IMR-90 (cell line): ENCODE measurements around the gene AQP12B.

Experiments
- BHLHE40 ChIP-seq: fragments of 150-350 bp; IDR thresholded peaks from 2 replicates; pipeline ENCODE4 v1.6.1; 2016; ENCODE audit warnings: mild to moderate bottlenecking, low read depth, low read length
- CEBPB ChIP-seq: IDR thresholded peaks from 2 replicates; pipeline ENCODE4 v1.6.1; 2012; ENCODE audit warnings: low read depth, low read length, improper control_type of control experiment
- CHD1 ChIP-seq: IDR thresholded peaks from 2 replicates; pipeline ENCODE4 v1.6.1; 2012; ENCODE audit warnings: low read depth, low read length, improper control_type of control experiment
- FOS ChIP-seq: fragments of 150-350 bp; IDR thresholded peaks from 2 replicates; pipeline ENCODE4 v1.6.1; 2016; ENCODE audit warnings: low read depth, low read length
- MAFK ChIP-seq: IDR thresholded peaks from 2 replicates; pipeline ENCODE4 v1.6.1; 2012; ENCODE audit warnings: low read depth, low read length, improper control_type of control experiment
- MAZ ChIP-seq: IDR thresholded peaks from 2 replicates; pipeline ENCODE4 v1.6.1; 2012; ENCODE audit warnings: low read depth, mild to moderate bottlenecking, low read length, improper control_type of control experiment, moderate library complexity, borderline replicate concordance
- POLR2A ChIP-seq: IDR thresholded peaks from 2 replicates; pipeline ENCODE4 v1.6.1; 2012; ENCODE audit warnings: mild to moderate bottlenecking, low read depth, low read length
- RAD21 ChIP-seq: IDR thresholded peaks from 2 replicates; pipeline ENCODE4 v1.6.1; 2012; ENCODE audit warnings: low read length, improper control_type of control experiment
- RCOR1 ChIP-seq: IDR thresholded peaks from 2 replicates; pipeline ENCODE4 v1.6.1; 2012; ENCODE audit warnings: mild to moderate bottlenecking, low read length, improper control_type of control experiment; ENCODE audit not compliant: insufficient replicate concordance
- TF ChIP-seq, protein P1 (sequence below): conservative IDR thresholded peaks from 2 replicates; pipeline ENCODE4 v1.5.1; 2012; ENCODE audit warnings: mild to moderate bottlenecking, low read depth, low read length, improper control_type of control experiment
- TF ChIP-seq, protein P2 (sequence below): fragments of 150-350 bp; IDR thresholded peaks from 2 replicates; pipeline ENCODE4 v1.6.1; 2016; ENCODE audit warnings: low read depth, mild to moderate bottlenecking, low read length, moderate library complexity, borderline replicate concordance

- no peak for TF ChIP-seq RCOR1
- TF ChIP-seq, protein P1, sequence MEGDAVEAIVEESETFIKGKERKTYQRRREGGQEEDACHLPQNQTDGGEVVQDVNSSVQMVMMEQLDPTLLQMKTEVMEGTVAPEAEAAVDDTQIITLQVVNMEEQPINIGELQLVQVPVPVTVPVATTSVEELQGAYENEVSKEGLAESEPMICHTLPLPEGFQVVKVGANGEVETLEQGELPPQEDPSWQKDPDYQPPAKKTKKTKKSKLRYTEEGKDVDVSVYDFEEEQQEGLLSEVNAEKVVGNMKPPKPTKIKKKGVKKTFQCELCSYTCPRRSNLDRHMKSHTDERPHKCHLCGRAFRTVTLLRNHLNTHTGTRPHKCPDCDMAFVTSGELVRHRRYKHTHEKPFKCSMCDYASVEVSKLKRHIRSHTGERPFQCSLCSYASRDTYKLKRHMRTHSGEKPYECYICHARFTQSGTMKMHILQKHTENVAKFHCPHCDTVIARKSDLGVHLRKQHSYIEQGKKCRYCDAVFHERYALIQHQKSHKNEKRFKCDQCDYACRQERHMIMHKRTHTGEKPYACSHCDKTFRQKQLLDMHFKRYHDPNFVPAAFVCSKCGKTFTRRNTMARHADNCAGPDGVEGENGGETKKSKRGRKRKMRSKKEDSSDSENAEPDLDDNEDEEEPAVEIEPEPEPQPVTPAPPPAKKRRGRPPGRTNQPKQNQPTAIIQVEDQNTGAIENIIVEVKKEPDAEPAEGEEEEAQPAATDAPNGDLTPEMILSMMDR: no peak
- TF ChIP-seq POLR2A: no peak
- no peak for TF ChIP-seq RAD21
- TF ChIP-seq CEBPB: no peak
- TF ChIP-seq BHLHE40: no peak
- TF ChIP-seq MAZ: no peak
- TF ChIP-seq, protein P2, sequence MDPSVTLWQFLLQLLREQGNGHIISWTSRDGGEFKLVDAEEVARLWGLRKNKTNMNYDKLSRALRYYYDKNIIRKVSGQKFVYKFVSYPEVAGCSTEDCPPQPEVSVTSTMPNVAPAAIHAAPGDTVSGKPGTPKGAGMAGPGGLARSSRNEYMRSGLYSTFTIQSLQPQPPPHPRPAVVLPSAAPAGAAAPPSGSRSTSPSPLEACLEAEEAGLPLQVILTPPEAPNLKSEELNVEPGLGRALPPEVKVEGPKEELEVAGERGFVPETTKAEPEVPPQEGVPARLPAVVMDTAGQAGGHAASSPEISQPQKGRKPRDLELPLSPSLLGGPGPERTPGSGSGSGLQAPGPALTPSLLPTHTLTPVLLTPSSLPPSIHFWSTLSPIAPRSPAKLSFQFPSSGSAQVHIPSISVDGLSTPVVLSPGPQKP: no peak
- TF ChIP-seq MAFK: no peak
- TF ChIP-seq FOS: no peak
- TF ChIP-seq CHD1: no peak
Observed at GRCh38 chr2:240712121-240712520, 29.4 kb upstream of the AQP12B start.
